Neural progenitor cell (in vitro differentiated cells): ENCODE measurements around the gene CAPN10.

Experiments
- CTCF ChIP-seq: fragments of 200-600 bp; sonication (generic); IDR thresholded peaks from 2 replicates; pipeline ENCODE4 v1.5.1; 2017; ENCODE audit warnings: antibody characterized with exemption, mild to moderate bottlenecking
- EZH2 ChIP-seq: fragments of 200-600 bp; sonication (generic); IDR thresholded peaks from 2 replicates; pipeline ENCODE4 v1.6.1; 2017; ENCODE audit warnings: antibody characterized with exemption, mild to moderate bottlenecking, moderate library complexity

- TF ChIP-seq CTCF (no peak), EZH2 (no peak)
Measured at GRCh38 chr2:240589850-240590525, 3.5 kb downstream of the CAPN10 start.
